ENCODE results near the gene KIF11. TPM values are rescaled to one million over a fixed set of nuclear protein-coding genes. Genes with fewer than 3 reads are reported as not detected.
A peak's percentile ranks its signal among the peaks of the same experiment; 100 is the strongest.

Gene KIF11
- total RNA-seq, 1 donor from 2014 or later: 19.4 TPM

- no peak overlapping the region for H3K4me3 Mint-ChIP-seq
- peaks cover 22% of the 10 kb centered on the region for H3K4me1 Mint-ChIP-seq
- no peak overlapping the region for H3K27ac Mint-ChIP-seq
- H3K27me3 Mint-ChIP-seq (ENCODE audit: low read depth): peaks cover 91% of the 10 kb centered on the region
- TF ChIP-seq, protein P1, sequence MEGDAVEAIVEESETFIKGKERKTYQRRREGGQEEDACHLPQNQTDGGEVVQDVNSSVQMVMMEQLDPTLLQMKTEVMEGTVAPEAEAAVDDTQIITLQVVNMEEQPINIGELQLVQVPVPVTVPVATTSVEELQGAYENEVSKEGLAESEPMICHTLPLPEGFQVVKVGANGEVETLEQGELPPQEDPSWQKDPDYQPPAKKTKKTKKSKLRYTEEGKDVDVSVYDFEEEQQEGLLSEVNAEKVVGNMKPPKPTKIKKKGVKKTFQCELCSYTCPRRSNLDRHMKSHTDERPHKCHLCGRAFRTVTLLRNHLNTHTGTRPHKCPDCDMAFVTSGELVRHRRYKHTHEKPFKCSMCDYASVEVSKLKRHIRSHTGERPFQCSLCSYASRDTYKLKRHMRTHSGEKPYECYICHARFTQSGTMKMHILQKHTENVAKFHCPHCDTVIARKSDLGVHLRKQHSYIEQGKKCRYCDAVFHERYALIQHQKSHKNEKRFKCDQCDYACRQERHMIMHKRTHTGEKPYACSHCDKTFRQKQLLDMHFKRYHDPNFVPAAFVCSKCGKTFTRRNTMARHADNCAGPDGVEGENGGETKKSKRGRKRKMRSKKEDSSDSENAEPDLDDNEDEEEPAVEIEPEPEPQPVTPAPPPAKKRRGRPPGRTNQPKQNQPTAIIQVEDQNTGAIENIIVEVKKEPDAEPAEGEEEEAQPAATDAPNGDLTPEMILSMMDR (IDR thresholded peaks at IDR 0.05; ENCODE audit: unreplicated experiment): no peak
- H3K9me3 Mint-ChIP-seq: peaks cover 4% of the 10 kb centered on the region
- peak in 1 of 2 experiments; percentile 47 for DNase-seq (ENCODE audit: low spot score in 2 of 2, unreplicated experiment in 2 of 2)
- H3K36me3 Mint-ChIP-seq: peaks cover 3% of the 10 kb centered on the region
Observed at GRCh38 chr10:92692080-92692671, 99.2 kb downstream of the KIF11 start.

DNA sequence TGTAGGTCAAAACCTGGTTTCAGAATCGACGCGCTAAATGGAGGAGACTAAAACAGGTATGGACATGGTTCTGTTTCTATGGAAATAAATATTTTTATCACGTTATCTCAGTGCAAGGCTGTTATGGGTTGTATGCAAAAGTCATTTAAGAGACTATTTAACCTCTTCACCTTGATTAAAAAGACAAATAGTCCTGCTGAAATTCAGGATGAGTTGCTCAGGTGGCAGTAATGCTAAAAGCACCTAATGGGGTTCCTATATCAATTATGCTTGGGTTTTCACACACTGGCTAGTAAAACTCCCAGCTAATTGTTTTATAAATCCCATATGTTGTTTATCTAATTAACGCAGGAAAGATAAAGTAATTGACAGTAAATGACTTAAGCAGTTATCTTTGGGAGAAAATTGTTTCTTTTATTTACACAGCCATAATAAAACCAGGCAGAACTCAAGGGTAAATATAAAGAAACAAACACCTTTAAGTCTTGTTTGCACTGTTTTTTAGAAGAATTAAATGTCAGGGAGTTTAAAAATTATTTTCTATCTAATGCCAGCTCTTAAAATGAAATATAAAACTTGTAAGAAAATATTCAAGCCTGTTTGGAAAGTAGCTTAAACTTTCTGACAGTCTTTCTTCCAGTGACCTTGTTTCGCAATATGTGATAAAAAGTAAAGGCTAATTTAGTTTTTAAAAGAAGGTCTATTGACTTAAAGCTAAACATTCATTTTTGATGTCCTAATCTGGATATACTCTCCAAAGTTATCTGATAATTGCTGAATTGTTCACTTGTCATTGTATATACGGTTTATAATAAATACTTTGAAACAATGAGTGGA is 100.0 kb downstream of the KIF11 start:
- Mint-ChIP-seq H3K4me1 (peaks cover 22% of the 10 kb centered on the region), H3K9me3 (no peaks in the 10 kb centered on the region), H3K4me3 (no peak overlapping the region), H3K27ac (no peak overlapping the region), H3K36me3 (peaks cover under 1% of the 10 kb centered on the region), H3K27me3 (ENCODE audit: low read depth) (peaks cover 91% of the 10 kb centered on the region)
- no peak for DNase-seq (ENCODE audit: low spot score in 2 of 2, unreplicated experiment in 2 of 2)
- TF ChIP-seq, protein P1 (IDR thresholded peaks at IDR 0.05; ENCODE audit: unreplicated experiment): no peak

- no peaks in the 10 kb centered on the region for H3K36me3 Mint-ChIP-seq
- DNase-seq (ENCODE audit: low spot score in 2 of 2, unreplicated experiment in 2 of 2): no peak
- TF ChIP-seq, protein P1 (IDR thresholded peaks at IDR 0.05; ENCODE audit: unreplicated experiment): no peak
- peaks cover 25% of the 10 kb centered on the region for H3K4me1 Mint-ChIP-seq
- H3K9me3 Mint-ChIP-seq: no peaks in the 10 kb centered on the region
- H3K27me3 Mint-ChIP-seq (ENCODE audit: low read depth): peaks cover 91% of the 10 kb centered on the region
- H3K4me3 Mint-ChIP-seq: no peak overlapping the region
- H3K27ac Mint-ChIP-seq: no peak overlapping the region
Observed at GRCh38 chr10:92693534-92693893, 100.6 kb downstream of the KIF11 start.

DNA sequence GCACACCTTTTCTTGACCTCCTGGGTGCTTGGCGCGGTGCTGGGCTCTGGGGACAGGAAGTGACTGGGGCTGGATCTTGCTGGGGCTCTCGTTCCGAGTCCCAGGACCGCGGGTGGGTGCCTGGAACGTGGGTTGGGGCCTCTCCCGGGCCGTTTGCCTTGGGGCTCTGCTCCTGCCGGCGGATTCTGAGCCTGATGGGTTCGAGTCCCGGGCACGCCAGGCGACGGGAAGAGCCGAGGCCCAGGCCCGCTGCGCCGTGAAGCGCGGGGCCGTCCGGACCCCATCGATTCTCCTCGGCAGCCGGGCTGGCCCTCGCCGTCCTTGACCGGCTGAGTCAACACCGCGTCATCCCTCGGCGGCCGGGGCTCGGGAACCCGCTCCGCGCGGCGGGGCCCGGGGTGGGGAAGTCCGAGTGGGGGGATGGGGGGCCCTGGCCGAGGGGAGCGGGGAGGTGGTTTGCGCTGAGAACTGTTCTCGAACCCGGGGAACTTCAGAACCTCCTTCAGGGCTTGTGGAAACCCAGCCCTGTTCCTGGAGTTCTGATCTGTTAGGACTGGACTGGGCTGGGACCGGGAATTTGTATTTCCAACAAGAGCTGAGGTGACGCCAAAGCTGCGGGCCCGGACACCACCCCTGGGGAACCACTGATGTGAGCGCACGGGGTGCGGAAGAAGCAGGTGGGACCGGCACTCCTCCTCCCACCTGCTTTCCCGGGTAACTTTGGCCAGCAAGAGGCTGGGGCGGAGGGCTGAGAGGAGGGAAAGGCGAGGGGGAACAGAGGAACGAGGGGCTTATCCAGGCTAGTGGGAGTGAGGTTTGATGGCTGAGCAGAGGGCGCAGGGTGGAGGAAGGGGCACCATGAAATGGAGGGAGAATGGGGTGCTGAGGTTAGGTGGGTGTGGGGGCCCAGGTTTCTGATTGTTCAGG is 103.0 kb downstream of the KIF11 start:
- Mint-ChIP-seq H3K4me1 (peaks cover 32% of the 10 kb centered on the region), H3K27ac (no peak overlapping the region), H3K4me3 (peak overlapping the region; percentile 33), H3K36me3 (no peaks in the 10 kb centered on the region), H3K27me3 (ENCODE audit: low read depth) (peaks cover 97% of the 10 kb centered on the region), H3K9me3 (no peaks in the 10 kb centered on the region)
- DNase-seq (ENCODE audit: low spot score in 2 of 2, unreplicated experiment in 2 of 2): peak in 1 of 2 experiments; percentile 43
- TF ChIP-seq, protein P1 (IDR thresholded peaks at IDR 0.05; ENCODE audit: unreplicated experiment): no peak

GRCh38 chr10:92696606-92697383 is 103.9 kb downstream of the KIF11 start:
- Mint-ChIP-seq H3K4me1 (peaks cover 28% of the 10 kb centered on the region), H3K36me3 (no peaks in the 10 kb centered on the region), H3K27me3 (ENCODE audit: low read depth) (peaks cover 97% of the 10 kb centered on the region), H3K4me3 (peak overlapping the region; percentile 9), H3K27ac (no peak overlapping the region), H3K9me3 (no peaks in the 10 kb centered on the region)
- no peak for DNase-seq (ENCODE audit: low spot score in 2 of 2, unreplicated experiment in 2 of 2)
- TF ChIP-seq, protein P1 (IDR thresholded peaks at IDR 0.05; ENCODE audit: unreplicated experiment): no peak
